Measurements from ENCODE around the gene ANXA6. TPM values are rescaled to one million over a fixed set of nuclear protein-coding genes. Genes with fewer than 3 reads are reported as not detected.
A peak's percentile ranks its signal among the peaks of the same experiment; 100 is the strongest.

The ANXA6 gene
- total and polyA plus RNA-seq, 4 experiments from 2014 or later: 229 to 342 (median 324) TPM

GRCh38 chr5:151065609-151066008 lies 92.0 kb downstream of the ANXA6 start:
- Mint-ChIP-seq H3K4me3 (no peak overlapping the region), H3K4me1 (peaks cover 49 to 76% (median 69%) of the 10 kb centered on the region in 4 donors), H3K27ac (peak overlapping the region in 6 of 7 donors; percentile 43 to 92 (median 82)), H3K36me3 (peaks cover 24 to 82% of the 10 kb centered on the region in 2 donors), H3K27me3 (no peaks in the 10 kb centered on the region), H3K9me3 (no peaks in the 10 kb centered on the region)
- no peaks in the 10 kb centered on the region for H3K27me3 ChIP-seq (ENCODE audit: insufficient read depth, low read length)
- H3K36me3 ChIP-seq (ENCODE audit: insufficient read depth, low read length): peaks cover 49% of the 10 kb centered on the region
- POLR2A ChIA-PET (ENCODE audit: partially characterized antibody): interaction anchor here (1.0 to 1.1 kb wide), 2 partner anchors 13 to 14 kb away, joined by 3 to 5 read pairs; no protein-coding TSS in a partner anchor
- intact Hi-C loops (cut with micrococcal nuclease): loop anchor here (10.0 kb wide), 1 partner anchor 159 kb away; the partner anchor contains the start of gene CCDC69
- peaks cover 67% of the 10 kb centered on the region for H3K4me1 ChIP-seq (ENCODE audit: insufficient read depth, low read length)
- CTCF ChIA-PET (ENCODE audit: partially characterized antibody): interaction anchor here (0.7 to 2.4 kb wide), 6 partner anchors 14 to 608 kb away, joined by 3 to 18 read pairs (median 4); no protein-coding TSS in a partner anchor
- H3K27ac ChIP-seq (ENCODE audit: low read depth, low read length): no peak overlapping the region
- no peaks in the 10 kb centered on the region for H3K9me3 ChIP-seq (ENCODE audit: control insufficient read depth in 1 of 2, low read length in 2 of 2)
- H3K4me3 ChIP-seq (ENCODE audit: low read length in 2 of 2): no peak overlapping the region
- no peak for DNase-seq

DNA sequence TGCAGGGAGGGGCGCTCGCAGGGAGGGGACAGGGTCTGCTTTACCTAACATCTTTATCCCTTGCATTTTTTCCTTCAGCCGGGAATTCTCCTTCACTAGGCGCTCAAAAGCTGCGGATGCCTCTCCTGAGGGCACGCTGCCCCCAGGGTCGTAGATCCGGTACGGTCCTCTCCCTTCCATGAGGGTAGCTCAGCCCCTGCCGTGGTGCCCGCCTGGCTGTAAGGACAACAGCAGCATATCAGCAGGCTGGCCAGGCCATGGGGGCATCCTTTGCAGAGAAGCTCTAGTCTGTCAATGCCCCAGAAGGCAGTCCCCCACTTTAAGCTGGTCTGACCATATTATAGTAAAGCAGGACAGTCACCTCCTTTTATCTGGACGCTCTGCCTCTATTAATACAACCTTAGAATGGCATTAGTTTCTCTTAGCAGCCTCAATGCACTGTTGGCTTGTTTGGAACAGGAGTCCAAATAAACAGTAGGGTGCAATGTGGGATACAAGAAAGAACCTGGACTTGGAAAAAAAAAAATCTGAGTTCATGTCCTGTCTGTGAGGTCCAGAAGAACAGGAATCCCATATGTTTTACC lies 92.6 kb downstream of the ANXA6 start:
- ChIA-PET POLR2A (ENCODE audit: partially characterized antibody) (interaction anchor here (1.0 to 1.1 kb wide), 3 partner anchors 14 to 17 kb away, joined by 3 to 5 read pairs (median 4); no protein-coding TSS in a partner anchor), CTCF (ENCODE audit: partially characterized antibody) (interaction anchor here (1.0 to 2.4 kb wide), 3 partner anchors 13 to 100 kb away, joined by 5 to 18 read pairs (median 13); no protein-coding TSS in a partner anchor)
- Histone ChIP-seq H3K4me1 (ENCODE audit: insufficient read depth, low read length) (peaks cover 67% of the 10 kb centered on the region), H3K27me3 (ENCODE audit: insufficient read depth, low read length) (no peaks in the 10 kb centered on the region), H3K9me3 (ENCODE audit: control insufficient read depth in 1 of 2, low read length in 2 of 2) (no peaks in the 10 kb centered on the region), H3K27ac (ENCODE audit: low read depth, low read length) (no peak overlapping the region), H3K36me3 (ENCODE audit: insufficient read depth, low read length) (peaks cover 55% of the 10 kb centered on the region), H3K4me3 (ENCODE audit: low read length in 2 of 2) (no peak overlapping the region)
- Mint-ChIP-seq H3K4me1 (peaks cover 50 to 76% (median 69%) of the 10 kb centered on the region in 4 donors), H3K27ac (peak overlapping the region in 3 of 7 donors; percentile 22 to 82 (median 70)), H3K27me3 (no peaks in the 10 kb centered on the region), H3K4me3 (no peak overlapping the region), H3K9me3 (no peaks in the 10 kb centered on the region), H3K36me3 (peaks cover 25 to 83% of the 10 kb centered on the region in 2 donors)
- no peak for DNase-seq
- intact Hi-C loops (cut with micrococcal nuclease): loop anchor here (10.0 kb wide), 1 partner anchor 160 kb away; the partner anchor contains the start of gene CCDC69

DNA sequence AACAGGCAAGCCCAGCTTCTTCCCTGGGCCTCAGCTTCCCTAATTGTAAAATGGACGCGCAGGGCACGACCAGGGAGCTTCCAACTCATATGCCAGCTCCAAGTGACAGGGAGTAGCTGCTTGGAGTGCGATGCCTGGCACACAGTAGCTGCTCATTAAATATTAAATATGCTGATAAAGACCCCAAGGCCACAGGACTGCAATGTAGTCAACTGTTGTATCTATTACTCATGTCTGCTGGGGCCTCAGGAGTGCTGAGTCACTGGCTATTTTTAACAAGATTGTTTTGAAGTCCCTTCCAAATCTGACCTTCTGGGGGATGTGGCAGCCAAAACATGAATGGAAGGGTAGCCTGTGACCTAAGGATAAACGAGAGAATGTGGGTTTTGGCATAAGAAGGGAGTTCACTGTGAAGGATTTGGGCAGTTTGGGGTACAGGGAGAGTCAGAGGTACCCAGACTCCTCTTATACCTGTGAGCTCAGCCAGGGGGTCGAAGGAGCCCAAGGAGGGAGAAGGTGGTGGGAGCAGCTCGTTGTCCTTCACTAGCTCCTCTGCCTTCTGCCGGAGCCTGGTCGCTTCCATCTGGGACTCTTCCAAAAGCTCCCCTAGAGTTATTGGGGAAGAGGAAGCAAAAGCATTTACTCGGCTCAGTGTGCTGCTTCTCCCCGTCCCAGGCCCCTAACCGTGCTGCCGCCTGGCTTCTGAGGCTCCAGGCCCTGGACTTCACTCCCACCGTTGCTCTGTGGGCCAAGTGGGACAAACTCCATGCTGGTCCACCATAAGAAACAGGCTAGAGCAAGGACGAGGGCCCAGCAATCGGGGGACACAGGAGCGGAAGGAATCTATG lies 94.2 kb downstream of the ANXA6 start:
- peaks cover 0 to 12% (median 0%) of the 10 kb centered on the region in 8 donors for H3K9me3 Mint-ChIP-seq
- H3K4me1 ChIP-seq (ENCODE audit: insufficient read depth, low read length): peaks cover 60% of the 10 kb centered on the region
- peak overlapping the region in 4 of 7 donors; percentile 29 to 65 (median 48) for H3K27ac Mint-ChIP-seq
- H3K27me3 Mint-ChIP-seq: peaks cover 2 to 3% of the 10 kb centered on the region in 2 donors
- no peak overlapping the region for H3K27ac ChIP-seq (ENCODE audit: low read depth, low read length)
- peaks cover 38 to 87% of the 10 kb centered on the region in 2 donors for H3K36me3 Mint-ChIP-seq
- intact Hi-C loops (cut with micrococcal nuclease): loop anchor here (10.0 kb wide), 1 partner anchor 161 kb away; the partner anchor contains the start of gene CCDC69
- ChIA-PET CTCF (ENCODE audit: partially characterized antibody) (interaction anchor here (1.7 to 3.4 kb wide), 2 partner anchors 11 to 52 kb away, joined by 9 to 14 read pairs; no protein-coding TSS in a partner anchor), POLR2A (ENCODE audit: partially characterized antibody) (interaction anchor here (1.4 to 7.5 kb wide), 3 partner anchors 10 to 23 kb away, joined by 4 to 31 read pairs (median 4); partner anchors contain the start of gene TNIP1)
- H3K36me3 ChIP-seq (ENCODE audit: insufficient read depth, low read length): peaks cover 66% of the 10 kb centered on the region
- peaks cover 42 to 72% (median 64%) of the 10 kb centered on the region in 4 donors for H3K4me1 Mint-ChIP-seq
- H3K27me3 ChIP-seq (ENCODE audit: insufficient read depth, low read length): no peaks in the 10 kb centered on the region
- no peaks in the 10 kb centered on the region for H3K9me3 ChIP-seq (ENCODE audit: control insufficient read depth in 1 of 2, low read length in 2 of 2)
- no peak for DNase-seq
- H3K4me3 ChIP-seq (ENCODE audit: low read length in 2 of 2): no peak overlapping the region
- no peak overlapping the region for H3K4me3 Mint-ChIP-seq

- peaks cover 0 to 12% (median 0%) of the 10 kb centered on the region in 8 donors for H3K9me3 Mint-ChIP-seq
- intact Hi-C loops (cut with micrococcal nuclease): loop anchor here (10.0 kb wide), 1 partner anchor 162 kb away; the partner anchor contains the start of gene CCDC69
- peaks cover 38 to 89% of the 10 kb centered on the region in 2 donors for H3K36me3 Mint-ChIP-seq
- peaks cover 52% of the 10 kb centered on the region for H3K4me1 ChIP-seq (ENCODE audit: insufficient read depth, low read length)
- H3K27ac Mint-ChIP-seq: peak overlapping the region in 3 of 7 donors; percentile 14 to 46 (median 19)
- peaks cover 37 to 64% (median 57%) of the 10 kb centered on the region in 4 donors for H3K4me1 Mint-ChIP-seq
- peaks cover 2 to 3% of the 10 kb centered on the region in 2 donors for H3K27me3 Mint-ChIP-seq
- POLR2A ChIA-PET (ENCODE audit: partially characterized antibody): interaction anchor here (1.4 to 7.5 kb wide), 3 partner anchors 9 to 24 kb away, joined by 4 to 31 read pairs (median 4); partner anchors contain the start of gene TNIP1
- H3K27me3 ChIP-seq (ENCODE audit: insufficient read depth, low read length): no peaks in the 10 kb centered on the region
- no peak overlapping the region for H3K4me3 ChIP-seq (ENCODE audit: low read length in 2 of 2)
- no peak for DNase-seq
- CTCF ChIA-PET (ENCODE audit: partially characterized antibody): interaction anchor here (1.7 to 3.4 kb wide), 2 partner anchors 11 to 53 kb away, joined by 9 to 14 read pairs; no protein-coding TSS in a partner anchor
- H3K4me3 Mint-ChIP-seq: no peak overlapping the region
- H3K9me3 ChIP-seq (ENCODE audit: control insufficient read depth in 1 of 2, low read length in 2 of 2): no peaks in the 10 kb centered on the region
- H3K27ac ChIP-seq (ENCODE audit: low read depth, low read length): no peak overlapping the region
- peaks cover 66% of the 10 kb centered on the region for H3K36me3 ChIP-seq (ENCODE audit: insufficient read depth, low read length)
Measured at GRCh38 chr5:151062405-151063141, 95.0 kb downstream of the ANXA6 start.

- Mint-ChIP-seq H3K9me3 (peaks cover 0 to 12% (median 0%) of the 10 kb centered on the region in 8 donors), H3K4me1 (peaks cover 26 to 45% (median 39%) of the 10 kb centered on the region in 4 donors), H3K4me3 (peak overlapping the region in 3 of 8 donors; percentile 17 to 54 (median 20)), H3K27ac (peak overlapping the region; percentile 67 to 99 (median 83)), H3K36me3 (peaks cover 50 to 89% of the 10 kb centered on the region in 2 donors), H3K27me3 (peaks cover 2 to 3% of the 10 kb centered on the region in 2 donors)
- Histone ChIP-seq H3K4me1 (ENCODE audit: insufficient read depth, low read length) (peaks cover 34% of the 10 kb centered on the region), H3K9me3 (ENCODE audit: control insufficient read depth in 1 of 2, low read length in 2 of 2) (no peaks in the 10 kb centered on the region), H3K4me3 (ENCODE audit: low read length in 2 of 2) (no peak overlapping the region), H3K36me3 (ENCODE audit: insufficient read depth, low read length) (peaks cover 77% of the 10 kb centered on the region), H3K27ac (ENCODE audit: low read depth, low read length) (no peak overlapping the region), H3K27me3 (ENCODE audit: insufficient read depth, low read length) (no peaks in the 10 kb centered on the region)
- ChIA-PET CTCF (ENCODE audit: partially characterized antibody) (interaction anchor here (0.5 to 3.4 kb wide), 8 partner anchors 9 to 602 kb away, joined by 3 to 17 read pairs (median 4); no protein-coding TSS in a partner anchor), POLR2A (ENCODE audit: partially characterized antibody) (interaction anchor here (1.2 to 7.5 kb wide), 4 partner anchors 11 to 54 kb away, joined by 3 to 31 read pairs (median 4); partner anchors contain the start of gene TNIP1)
- intact Hi-C loops (cut with micrococcal nuclease): loop anchor here (10.0 kb wide), 1 partner anchor 164 kb away; the partner anchor contains the start of gene CCDC69
- no peak for DNase-seq
Measured at GRCh38 chr5:151060742-151061141, 96.8 kb downstream of the ANXA6 start.

- peaks cover 25% of the 10 kb centered on the region for H3K4me1 ChIP-seq (ENCODE audit: insufficient read depth, low read length)
- Mint-ChIP-seq H3K9me3 (peaks cover 0 to 12% (median 0%) of the 10 kb centered on the region in 8 donors), H3K4me3 (peak overlapping the region in 3 of 8 donors; percentile 71 to 82 (median 81)), H3K36me3 (peaks cover 60 to 94% of the 10 kb centered on the region in 2 donors), H3K4me1 (peaks cover 24 to 41% (median 31%) of the 10 kb centered on the region in 4 donors), H3K27ac (peak overlapping the region; percentile 83 to 99 (median 95)), H3K27me3 (peaks cover 2 to 3% of the 10 kb centered on the region in 2 donors)
- intact Hi-C loops (cut with micrococcal nuclease): no loop called here
- no peaks in the 10 kb centered on the region for H3K9me3 ChIP-seq (ENCODE audit: control insufficient read depth in 1 of 2, low read length in 2 of 2)
- ChIA-PET CTCF (ENCODE audit: partially characterized antibody) (interaction anchor here (0.7 to 13.5 kb wide), 5 partner anchors 11 to 106 kb away, joined by 3 to 601 read pairs (median 7); no protein-coding TSS in a partner anchor), POLR2A (ENCODE audit: partially characterized antibody) (interaction anchor here (1.3 to 7.5 kb wide), 4 partner anchors 21 to 106 kb away, joined by 3 to 31 read pairs (median 6); partner anchors contain the start of gene TNIP1)
- no peaks in the 10 kb centered on the region for H3K27me3 ChIP-seq (ENCODE audit: insufficient read depth, low read length)
- no peak for DNase-seq
- H3K4me3 ChIP-seq (ENCODE audit: low read length in 2 of 2): no peak overlapping the region
- no peak overlapping the region for H3K27ac ChIP-seq (ENCODE audit: low read depth, low read length)
- peaks cover 89% of the 10 kb centered on the region for H3K36me3 ChIP-seq (ENCODE audit: insufficient read depth, low read length)
Measured at GRCh38 chr5:151058891-151059489, 98.6 kb downstream of the ANXA6 start.
